NCI-H1105 treated with DMSO at 0.1 percent for 48 hours (cell line): ENCODE data around the gene WASF3.
A peak's percentile ranks its signal among the peaks of the same experiment; 100 is the strongest.

Experiments used
- DNase-seq: peaks from one replicate; lab custom pipeline; 2025; lab: John Stamatoyannopoulos, UW

Gene WASF3

DNA sequence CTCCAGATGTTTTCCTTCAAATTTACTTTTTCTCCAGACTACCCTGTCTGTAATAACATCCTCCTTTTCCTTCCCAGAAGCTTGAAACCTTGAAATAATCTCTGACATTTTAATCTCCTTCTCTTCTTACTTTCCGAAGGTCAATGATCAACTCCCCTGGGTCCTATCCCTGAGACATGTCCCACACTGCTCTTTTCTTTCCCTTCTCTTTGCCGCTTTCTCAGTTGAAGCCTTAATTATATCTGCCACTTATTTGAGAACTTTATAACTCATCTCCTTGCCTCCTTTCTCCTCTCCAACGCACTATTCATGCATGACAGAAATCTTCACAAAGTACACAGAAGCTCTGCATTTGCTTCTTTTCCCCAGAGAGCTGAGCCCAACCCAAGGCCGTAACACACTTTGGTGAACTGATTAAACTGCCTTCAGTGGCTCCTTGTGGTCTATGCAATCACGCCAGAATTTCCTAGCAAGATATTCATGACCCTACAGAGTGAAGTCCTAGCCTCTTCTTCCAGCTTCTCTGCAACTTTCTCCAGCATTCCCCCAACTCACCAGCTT is 9.2 kb upstream of the WASF3 start:
- DNase-seq = no peak

DNA sequence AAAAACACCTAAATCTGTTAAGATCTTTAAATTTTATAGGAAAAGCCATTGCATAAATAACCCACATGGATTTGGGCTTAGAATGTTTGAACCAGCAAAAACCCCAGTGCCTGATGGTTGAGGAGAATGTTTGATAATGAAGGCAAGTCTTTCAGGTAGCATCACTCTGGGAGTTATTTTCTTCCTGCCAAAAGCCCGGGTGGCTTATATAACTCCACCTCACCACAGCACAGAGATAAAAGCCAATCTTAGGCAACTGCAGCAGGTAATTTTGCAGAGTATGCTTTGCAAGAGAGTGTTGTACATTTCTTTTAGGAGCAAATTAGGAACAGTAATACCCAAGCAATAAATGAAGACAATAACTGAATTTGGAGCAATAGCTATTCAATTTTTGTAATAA is 7.8 kb upstream of the WASF3 start:
- no peak for DNase-seq

DNA sequence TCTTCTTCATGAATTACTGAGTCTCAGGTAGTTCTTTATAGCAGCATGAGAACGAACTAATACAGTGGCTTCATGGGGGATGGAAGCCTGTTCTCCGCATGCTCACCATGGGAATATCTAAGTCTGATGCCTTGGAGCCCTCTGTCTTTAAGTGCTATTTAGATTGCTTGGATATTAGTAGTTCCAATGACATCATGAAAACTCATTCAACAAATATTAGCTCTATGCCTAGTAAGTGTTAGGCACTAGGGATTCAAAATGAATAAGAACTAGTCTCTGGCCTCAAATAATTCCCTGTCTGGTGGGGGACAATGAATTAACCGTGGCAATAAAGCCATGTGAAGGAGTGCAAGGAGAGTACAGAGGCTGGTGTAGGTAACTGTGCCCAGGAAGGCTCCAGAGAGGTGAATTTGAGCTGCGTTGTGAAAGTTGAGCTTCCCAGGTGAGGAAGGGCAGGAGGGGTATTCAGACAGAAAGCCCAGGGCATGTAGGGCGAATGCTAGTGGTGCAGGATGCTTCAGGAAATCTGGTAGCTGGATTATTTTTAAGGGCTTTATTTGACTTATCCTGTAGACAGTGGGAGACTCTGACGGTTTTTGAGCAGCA is 6.1 kb upstream of the WASF3 start:
- DNase-seq = no peak

DNA sequence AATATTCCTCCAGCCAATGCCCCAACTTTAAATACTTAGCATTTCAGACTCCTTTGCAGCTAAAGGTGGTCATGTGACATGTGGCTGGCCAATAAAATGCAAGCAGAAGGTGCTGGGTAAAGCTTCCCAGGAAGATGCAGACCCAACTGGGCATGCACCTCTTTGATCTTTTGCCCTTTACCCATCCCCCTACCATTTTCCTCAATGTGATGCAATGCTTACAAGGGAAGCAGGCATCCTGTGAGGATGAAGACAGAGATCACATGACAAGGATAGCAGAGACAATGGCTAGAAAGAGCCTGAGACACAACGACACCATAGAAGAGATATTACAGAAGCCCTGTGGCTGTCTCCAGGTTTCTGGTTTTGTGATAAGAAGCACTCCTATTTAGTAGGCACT is 2.1 kb upstream of the WASF3 start:
- no peak for DNase-seq

DNA sequence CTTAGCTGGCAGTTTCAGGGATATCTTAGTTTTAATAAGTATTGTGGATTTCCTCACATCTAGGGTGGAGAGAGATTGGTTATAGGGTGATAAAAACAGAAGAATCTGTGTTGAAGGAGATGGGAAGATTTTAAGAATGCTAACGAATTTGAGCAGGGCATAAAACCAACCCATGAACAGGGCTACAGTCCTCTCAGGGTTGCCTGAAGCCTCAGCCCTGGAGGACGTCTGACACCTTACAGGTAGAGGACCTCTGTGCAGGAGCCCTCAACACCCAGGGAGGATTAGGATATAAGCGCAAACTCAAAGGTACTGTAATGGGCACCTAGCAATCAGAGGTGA is 461 bp upstream of the WASF3 start:
- no peak for DNase-seq

DNA sequence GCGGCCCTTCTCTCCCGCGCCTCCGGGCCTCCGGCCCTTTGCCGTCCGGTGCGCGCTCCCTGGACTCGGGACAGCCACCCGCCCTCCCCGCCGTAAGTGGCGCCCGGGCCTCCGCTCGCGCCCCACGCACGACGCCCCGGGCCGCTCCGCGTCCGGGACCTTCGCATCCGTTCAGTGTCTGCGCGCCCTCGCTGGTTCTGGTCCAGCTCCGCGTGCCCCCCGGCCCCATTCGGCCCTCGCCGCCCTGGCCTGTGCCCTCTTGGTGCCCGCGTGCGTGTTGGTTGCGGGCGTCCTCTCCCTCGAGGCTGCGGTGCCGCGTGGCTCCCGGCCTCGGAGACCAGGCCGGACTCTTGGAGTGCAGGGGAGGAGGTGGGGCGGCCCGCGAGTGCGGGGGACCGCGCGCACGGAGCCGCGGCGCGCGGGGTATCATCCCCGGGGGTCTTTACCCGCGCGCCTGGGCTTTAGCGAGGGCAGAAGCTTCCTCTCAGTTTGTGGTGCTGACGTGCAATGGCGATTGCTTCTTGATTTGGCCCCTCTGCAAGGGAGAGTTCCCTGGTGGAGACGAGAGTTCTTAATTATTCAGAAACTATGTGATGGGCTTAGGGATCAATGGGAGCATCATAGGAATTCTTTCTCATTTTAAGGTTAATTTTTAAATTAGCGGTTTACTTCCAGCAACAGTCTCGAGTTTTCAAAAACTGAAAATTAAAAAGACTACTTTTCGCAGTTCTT is 757 bp downstream of the WASF3 start:
- DNase-seq = peak; percentile 6

DNA sequence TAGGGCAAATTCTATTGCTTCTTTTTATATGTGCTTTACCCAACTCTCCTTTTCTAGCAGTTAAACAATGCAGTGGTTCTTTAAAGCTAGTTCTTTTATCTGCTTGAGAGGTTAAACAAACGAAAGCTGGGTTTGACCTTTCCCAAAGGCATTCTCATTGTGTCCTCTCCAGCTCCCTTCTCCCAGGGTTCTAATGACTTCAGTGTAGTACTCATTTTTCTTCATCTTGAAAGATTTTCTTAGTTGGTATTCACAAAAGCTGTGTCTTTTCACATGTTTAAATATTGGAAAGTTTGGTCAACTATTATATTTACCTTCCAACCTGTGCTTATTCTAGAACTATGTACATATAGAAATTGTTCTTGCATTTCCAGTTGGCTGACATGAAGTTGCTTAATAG is 1.5 kb downstream of the WASF3 start:
- no peak for DNase-seq

DNA sequence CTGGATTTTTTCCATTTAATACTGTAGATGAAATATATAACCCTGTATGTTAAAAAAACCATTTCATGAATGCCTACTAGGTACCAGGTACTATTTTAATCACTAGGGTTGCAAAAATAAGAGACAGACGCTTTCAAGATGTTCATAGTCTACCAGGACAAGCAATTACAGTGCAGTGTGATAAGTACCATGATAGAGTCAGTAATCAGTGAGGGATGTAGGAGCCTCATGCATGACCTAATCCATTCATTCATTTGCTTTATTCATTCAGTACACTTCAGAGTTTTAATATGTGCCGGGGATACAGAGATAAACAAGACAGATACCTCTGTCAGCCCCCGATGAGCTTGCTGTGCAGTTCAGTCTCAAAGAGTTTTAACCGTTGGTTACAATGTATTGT is 3.0 kb downstream of the WASF3 start:
- DNase-seq = no peak

DNA sequence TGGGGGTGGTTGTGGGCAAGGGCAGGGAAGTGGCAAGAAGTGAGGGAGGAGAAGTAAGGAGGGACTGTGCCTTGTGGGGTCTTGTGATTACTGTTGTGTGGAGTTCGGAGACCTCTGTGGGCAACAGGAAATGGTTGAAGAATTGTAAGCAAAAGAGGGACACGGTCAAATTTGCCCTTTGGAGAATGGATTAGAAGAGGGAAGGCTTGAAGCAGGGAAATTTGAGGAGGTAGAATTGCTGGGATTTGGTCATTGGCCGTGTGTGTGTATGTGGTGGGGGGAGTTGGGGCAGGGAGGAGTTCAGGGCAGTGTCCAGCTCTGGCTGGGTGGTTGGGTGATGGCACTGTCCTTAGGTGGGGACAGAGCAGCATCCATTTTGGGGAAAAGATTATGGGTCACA is 3.6 kb downstream of the WASF3 start:
- no peak for DNase-seq

DNA sequence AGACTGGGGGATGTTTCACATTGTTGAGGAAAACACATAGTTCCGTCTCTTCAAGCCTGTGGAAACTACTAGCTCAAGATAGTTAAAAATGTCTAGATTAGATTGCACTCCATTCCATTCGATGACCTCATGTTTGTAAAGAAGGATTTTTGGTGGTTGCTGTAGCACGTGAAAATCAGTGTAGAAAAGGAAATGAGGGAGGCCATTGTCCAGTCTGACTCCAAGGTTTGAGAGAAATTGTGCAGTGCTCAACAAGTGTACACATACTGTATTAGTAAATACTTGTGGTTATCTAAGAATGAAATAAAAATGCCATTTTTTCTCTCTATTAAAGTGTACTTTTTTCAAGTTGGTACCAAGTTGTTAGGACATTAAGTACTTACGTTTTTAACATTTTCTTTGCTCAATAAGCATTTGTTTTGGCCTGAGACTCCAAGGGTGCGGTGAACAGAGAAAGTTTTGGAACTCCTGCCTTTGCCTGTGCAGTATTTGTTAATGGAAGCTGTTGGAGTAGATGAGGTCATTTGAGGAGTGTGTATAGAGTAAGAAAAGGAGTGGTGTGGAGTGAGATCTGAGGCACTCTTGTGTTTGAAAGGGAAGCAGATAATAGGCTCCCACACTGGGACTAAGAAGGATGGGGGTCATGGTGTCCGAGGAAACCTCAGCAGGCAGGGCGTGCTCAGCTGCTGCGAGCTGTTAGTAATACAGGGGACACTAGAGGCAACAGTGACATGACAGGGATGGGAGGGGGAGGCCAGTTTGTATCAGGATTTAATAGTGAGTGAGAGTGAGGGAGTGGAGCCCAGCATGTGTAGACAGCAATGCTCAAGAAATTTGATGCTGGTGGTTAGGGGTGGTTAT is 4.4 kb downstream of the WASF3 start:
- DNase-seq = no peak

DNA sequence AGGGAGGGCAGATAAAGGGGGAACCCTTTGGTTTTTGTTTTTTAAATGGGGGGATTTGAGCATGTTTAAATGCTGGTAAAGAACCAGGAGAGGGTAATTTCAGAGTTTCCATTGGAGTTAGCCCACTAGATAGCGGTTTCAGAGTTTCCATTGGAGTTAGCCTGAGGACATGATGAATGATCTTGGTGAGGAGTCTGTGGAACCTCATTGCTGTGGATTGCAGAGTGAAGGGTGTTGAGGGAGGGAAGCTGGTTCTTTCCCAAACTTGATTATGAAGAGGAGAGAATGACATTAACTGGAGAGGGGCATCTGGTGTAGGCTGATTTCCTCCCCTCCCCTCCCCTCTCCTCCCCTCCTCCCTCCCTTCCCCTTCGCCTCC is 5.0 kb downstream of the WASF3 start:
- no peak for DNase-seq

DNA sequence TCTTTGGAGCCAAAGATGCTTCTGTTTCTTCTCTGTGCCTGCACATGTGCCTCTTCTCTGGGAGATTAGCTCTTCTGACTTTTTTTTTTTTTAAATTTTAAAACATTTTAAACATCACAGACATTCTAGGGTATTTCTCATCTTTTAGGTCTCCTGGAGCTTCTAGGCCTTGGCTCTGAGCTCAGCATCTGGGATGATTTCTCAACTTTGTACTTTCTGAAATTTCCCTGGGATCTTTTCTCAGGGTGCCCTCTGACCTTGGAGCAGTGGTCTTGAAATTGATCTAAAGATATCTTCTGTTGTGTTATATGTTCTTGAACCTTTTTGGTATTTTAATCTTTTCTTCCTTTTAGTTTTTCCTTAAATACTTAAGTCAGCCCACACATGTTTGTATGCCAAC is 6.2 kb downstream of the WASF3 start:
- no peak for DNase-seq

DNA sequence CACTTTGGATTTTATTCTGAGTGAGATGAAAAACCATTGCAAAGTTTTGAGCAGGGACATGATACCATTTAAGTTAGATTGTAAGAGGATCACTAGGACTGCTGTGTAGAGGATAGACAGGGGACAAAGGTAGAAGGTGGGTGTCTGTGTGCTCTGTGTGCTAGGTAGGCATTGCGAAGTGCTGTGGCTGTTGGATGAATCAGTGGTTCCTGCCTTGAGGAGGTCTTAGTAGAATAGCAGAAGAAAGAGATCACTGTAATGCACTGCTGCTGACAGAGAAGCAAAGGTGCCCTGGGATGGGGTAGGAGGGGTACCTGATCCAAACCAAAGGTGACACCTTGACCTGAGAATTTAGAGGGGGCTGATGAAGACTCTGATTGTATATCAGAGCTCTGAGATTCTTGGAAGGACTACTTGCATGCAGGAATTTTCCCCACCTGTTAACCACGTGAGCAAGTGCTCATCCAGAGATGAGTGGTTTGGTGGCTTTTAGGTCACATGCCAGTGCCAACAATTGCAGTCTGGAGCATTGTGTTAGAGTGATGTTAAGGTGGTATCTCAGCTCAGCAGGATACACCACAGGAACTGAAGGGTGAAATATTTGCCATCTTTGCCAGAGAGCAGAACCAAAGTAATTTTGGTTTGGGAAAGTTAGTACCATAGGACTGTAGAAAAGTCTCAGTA is 10.8 kb downstream of the WASF3 start:
- DNase-seq = no peak

DNA sequence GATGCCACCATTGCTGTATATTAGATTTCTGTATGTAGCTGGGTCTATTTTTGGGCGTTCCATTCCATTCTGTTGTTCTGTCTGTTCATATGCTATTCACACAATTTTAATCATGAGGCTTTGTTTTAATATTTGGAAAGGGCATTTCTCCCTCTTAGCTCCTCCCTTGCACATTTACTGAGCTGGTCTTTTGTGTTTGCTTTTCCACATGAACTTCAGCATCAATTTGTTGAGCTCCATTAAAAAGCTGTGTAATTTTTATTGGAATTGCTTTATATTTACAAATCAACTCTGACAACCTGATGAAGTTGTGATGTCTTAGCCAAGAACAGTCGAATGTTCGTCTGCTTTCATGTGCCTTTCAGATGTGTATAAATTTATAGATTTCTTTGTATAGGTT is 14.0 kb downstream of the WASF3 start:
- DNase-seq = no peak

DNA sequence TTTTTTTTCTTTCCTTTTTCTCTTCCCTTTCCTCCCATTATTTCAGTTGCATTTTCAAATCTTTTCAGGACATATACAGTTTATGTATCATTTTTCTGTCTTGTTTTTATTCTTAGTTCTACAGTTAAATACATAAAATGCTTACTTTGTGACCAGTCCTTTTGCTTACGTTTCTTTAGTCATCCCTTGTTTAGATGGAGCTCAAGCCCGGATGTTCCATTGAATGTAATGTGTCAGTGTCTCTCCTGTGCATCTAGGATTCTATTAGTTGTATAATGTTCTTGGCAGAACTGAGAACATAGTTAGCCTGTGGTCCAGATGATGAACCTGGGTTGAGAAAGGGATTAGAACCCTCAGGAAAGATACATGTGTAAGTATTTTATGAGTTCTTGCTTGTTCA is 17.8 kb downstream of the WASF3 start:
- DNase-seq = no peak

DNA sequence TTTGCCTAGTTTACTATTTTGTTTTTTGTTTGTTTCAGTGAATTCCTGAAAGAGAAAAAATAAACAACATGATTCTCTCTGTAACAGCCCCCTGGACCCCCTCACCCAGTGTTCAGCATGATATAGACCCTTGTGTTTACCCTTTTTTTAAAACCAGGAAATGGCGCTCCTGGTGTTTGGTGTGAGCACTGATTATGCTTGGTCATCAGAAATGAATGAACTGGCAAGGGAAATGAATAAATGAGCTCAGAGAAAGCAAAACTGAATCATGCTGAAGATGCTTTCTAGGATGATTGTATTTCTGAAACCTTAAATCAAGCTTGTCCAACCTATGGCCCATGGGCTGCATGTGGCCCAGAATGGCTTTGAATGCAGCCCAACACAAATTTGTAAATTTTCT is 22.1 kb downstream of the WASF3 start:
- DNase-seq = no peak

DNA sequence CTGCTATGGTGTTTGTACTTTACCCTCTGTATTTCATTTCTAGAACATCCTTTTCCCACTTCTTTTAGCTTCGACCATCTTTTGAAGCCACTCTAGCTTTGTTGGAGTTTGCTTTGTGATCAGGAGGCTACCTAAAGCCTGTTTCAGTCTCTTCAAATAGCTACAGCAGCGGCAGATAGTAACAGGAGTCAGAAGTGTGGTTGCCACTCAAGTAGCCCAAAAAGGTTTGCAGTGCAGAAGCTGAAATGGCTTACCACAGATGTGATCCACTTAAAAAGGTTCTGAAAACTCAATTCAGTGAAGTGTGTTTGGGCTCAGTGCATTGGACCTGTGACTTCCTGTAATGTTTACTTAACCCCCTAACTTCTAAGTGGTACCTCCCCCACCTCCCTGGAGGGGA is 26.2 kb downstream of the WASF3 start:
- no peak for DNase-seq

DNA sequence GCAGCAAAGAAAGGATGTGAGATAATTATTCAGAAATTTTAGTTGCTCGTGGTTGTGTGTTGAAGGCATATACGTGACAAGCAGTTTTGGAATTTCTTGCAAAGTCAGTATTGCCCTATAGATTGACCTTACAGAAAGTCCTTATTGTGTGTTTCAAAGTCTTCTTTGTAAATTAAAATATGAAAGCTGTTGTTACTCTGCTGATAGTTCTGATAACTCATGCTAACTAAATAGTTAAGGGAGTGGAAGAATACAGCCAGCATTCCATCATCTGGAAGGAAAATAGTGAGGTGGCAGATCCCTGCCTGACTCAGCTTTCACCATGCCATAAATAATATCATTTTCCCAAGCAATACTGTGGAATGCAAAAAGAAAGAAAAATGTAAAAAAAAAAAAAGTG is 27.2 kb downstream of the WASF3 start:
- DNase-seq = no peak

DNA sequence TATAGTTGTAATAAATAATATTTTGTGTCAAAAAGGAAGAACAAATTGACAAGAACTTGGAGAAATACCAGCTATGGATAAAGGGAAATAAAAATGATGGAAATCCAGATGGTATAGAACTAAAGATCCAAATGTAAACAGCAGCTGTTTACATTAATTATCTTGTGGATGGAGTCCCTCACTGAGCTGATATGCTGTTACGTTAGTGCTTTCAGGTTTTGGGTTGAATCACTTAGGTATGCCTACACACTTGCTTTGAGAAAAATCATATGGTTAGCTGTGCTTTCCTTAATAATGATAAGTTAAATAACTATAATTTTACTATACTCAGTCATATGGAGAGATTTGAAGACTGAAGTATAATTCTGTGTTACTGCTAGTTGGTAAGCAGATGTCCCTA is 27.7 kb downstream of the WASF3 start:
- no peak for DNase-seq

DNA sequence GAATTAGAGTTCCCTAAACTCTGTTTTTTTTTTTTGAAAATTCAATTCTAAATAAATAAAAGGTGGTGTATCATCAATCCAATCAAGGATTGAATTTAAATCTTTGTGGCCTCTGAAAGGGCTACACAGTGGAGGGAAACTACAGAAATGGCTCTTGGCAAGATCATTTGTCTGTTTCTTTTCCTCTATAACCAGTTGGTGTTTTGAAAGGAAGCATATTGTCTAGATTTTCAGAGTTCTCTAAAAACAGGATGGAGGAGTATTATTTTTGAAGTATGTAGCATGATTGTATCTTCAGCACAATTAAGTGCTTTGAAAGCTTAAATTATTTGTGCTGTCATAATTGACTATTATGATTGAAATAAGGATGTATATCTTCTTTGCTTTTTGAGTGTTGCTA is 29.8 kb downstream of the WASF3 start:
- DNase-seq = no peak

DNA sequence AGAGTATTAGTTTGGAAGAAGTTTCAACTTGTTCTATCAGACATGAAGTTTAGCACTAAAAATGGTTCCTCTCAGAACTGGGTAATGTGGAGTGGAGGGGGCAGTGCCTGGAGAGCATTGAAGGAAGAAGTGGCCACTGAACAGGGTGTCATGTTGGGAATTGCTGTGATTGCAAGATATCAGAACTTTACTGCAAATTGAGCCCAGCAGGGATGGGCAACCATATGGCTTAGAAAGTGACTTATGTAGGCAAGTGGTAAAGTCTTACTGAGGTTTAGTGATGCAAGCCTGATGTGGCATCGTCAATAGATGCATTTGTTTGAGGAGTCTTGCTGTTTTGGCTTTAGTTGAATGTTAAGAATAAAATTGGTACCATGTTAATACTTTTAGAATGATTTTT is 31.7 kb downstream of the WASF3 start:
- no peak for DNase-seq

DNA sequence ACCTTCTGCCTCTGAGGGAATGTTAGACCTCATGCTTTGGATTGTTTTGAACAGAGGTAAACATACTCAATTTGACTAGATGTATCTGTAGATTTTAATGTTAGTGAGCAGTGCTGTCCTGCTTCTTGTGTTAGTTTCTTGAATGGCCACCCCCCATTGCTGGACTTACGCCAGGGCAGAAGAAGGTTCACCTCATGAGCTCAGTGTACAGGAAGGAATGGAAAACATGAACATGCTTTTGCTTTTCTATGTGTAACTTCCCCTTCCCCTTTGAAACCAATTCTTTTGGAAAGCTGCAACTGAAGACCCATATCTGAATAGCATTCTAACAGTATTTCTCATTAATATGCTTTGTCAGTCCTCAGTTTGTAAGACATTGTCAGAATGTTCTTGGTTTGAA is 32.3 kb downstream of the WASF3 start:
- no peak for DNase-seq

DNA sequence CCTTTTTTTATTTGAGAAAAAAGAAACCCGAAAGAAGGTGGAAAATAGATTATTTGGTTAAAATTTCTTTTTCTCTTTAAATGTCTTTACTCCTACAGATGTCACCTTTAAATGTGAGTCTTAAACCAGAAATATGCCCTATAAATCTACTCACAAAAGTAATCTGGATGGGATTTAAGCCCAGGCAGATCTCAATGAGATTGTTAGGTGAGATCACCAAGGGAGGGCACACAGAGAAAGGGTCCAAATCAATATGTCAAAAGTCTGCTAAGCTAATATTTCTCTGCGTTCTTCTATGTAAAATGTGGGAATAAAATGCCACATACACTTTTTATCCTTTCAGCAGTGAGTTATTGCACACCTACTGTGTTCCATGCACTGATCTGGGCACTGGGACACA is 32.9 kb downstream of the WASF3 start:
- DNase-seq = no peak
